Activated naive CD4-positive, alpha-beta T cell treated with anti-CD3 and anti-CD28 coated beads, Interleukin-2, amount 10 ng/mL, durations not matched to agents 7 days and 5 days (primary cell): ENCODE measurements around the gene CBFB.

Source experiments
- CTCF ChIA-PET: fragments of 350-600 bp; sonication (Branson Sonifier 250); formaldehyde crosslinking; loops from one replicate; lab custom pipeline; 2021; ENCODE audit warnings: antibody characterized with exemption; lab: Charles Lee
- DNase-seq: peaks from one replicate; pipeline ENCODE4 v3.0.0-alpha.2; 2020
- H3K27ac Mint-ChIP-seq: one replicate; pipeline ENCODE4 v1.8.0; 2021; ENCODE audit warnings: mild to moderate bottlenecking, moderate library complexity, mixed read lengths
- H3K27me3 Mint-ChIP-seq: one replicate; pipeline ENCODE4 v1.8.0; 2021; ENCODE audit warnings: mild to moderate bottlenecking, mixed read lengths
- H3K36me3 Mint-ChIP-seq: one replicate; pipeline ENCODE4 v1.8.0; 2021; ENCODE audit warnings: mixed read lengths
- H3K4me1 Mint-ChIP-seq: one replicate; pipeline ENCODE4 v1.8.0; 2021; ENCODE audit warnings: mixed read lengths
- H3K4me3 Mint-ChIP-seq: one replicate; pipeline ENCODE4 v1.8.0; 2021; ENCODE audit warnings: mild to moderate bottlenecking, moderate library complexity, mixed read lengths
- H3K9me3 Mint-ChIP-seq: one replicate; pipeline ENCODE4 v1.8.0; 2021; ENCODE audit warnings: mixed read lengths

The CBFB gene

GRCh38 chr16:67009158-67009557, 19.8 kb upstream of the CBFB start:
- no peak overlapping the region for H3K4me3 Mint-ChIP-seq
- no peak for DNase-seq
- peaks cover 48% of the 10 kb centered on the region for H3K36me3 Mint-ChIP-seq
- peak overlapping the region; percentile 73 for H3K27ac Mint-ChIP-seq
- CTCF ChIA-PET = no interaction called here
- no peaks in the 10 kb centered on the region for H3K9me3 Mint-ChIP-seq
- H3K27me3 Mint-ChIP-seq = peaks cover 4% of the 10 kb centered on the region
- H3K4me1 Mint-ChIP-seq = peaks cover 42% of the 10 kb centered on the region

- Mint-ChIP-seq H3K9me3 (no peaks in the 10 kb centered on the region), H3K4me3 (peak overlapping the region; percentile 27), H3K4me1 (peaks cover 61% of the 10 kb centered on the region), H3K27ac (peak overlapping the region; percentile 43), H3K27me3 (peaks cover 4% of the 10 kb centered on the region), H3K36me3 (peaks cover 39% of the 10 kb centered on the region)
- CTCF ChIA-PET = interaction anchor here (0.9 to 5.6 kb wide), 3 partner anchors 35 to 144 kb away, joined by 3 to 65 read pairs (median 6); no protein-coding TSS in a partner anchor
- no peak for DNase-seq
Observed at GRCh38 chr16:67011274-67011673, 17.7 kb upstream of the CBFB start.

GRCh38 chr16:67013233-67013822, 15.6 kb upstream of the CBFB start:
- no peak for DNase-seq
- Mint-ChIP-seq H3K27ac (peak overlapping the region; percentile 86), H3K27me3 (peaks cover 4% of the 10 kb centered on the region), H3K4me1 (peaks cover 73% of the 10 kb centered on the region), H3K36me3 (peaks cover 29% of the 10 kb centered on the region), H3K4me3 (peak overlapping the region; percentile 89), H3K9me3 (no peaks in the 10 kb centered on the region)
- CTCF ChIA-PET = interaction anchor here (0.8 to 10.6 kb wide), 14 partner anchors 28 to 234 kb away, joined by 3 to 163 read pairs (median 5); partner anchors contain the start of genes CES3, FBXL8, FHOD1 and TRADD

GRCh38 chr16:67013823-67014633, 14.9 kb upstream of the CBFB start:
- Mint-ChIP-seq H3K4me3 (peak overlapping the region; percentile 91), H3K27ac (peak overlapping the region; percentile 94), H3K27me3 (peaks cover 4% of the 10 kb centered on the region), H3K9me3 (no peaks in the 10 kb centered on the region), H3K36me3 (peaks cover 23% of the 10 kb centered on the region), H3K4me1 (peaks cover 67% of the 10 kb centered on the region)
- peak; percentile 92 for DNase-seq
- CTCF ChIA-PET = interaction anchor here (0.8 to 10.6 kb wide), 14 partner anchors 28 to 234 kb away, joined by 3 to 163 read pairs (median 5); partner anchors contain the start of genes CES3, FBXL8, FHOD1 and TRADD

- peaks cover 60% of the 10 kb centered on the region for H3K4me1 Mint-ChIP-seq
- CTCF ChIA-PET = interaction anchor here (1.0 to 10.6 kb wide), 7 partner anchors 31 to 171 kb away, joined by 3 to 163 read pairs (median 7); partner anchors contain the start of genes CES3, FBXL8 and TRADD
- DNase-seq = no peak
Observed at GRCh38 chr16:67014634-67015312, 14.2 kb upstream of the CBFB start.

GRCh38 chr16:67015313-67015731, 13.6 kb upstream of the CBFB start:
- H3K9me3 Mint-ChIP-seq = no peaks in the 10 kb centered on the region
- H3K27ac Mint-ChIP-seq = peak overlapping the region; percentile 94
- H3K36me3 Mint-ChIP-seq = peaks cover 16% of the 10 kb centered on the region
- peaks cover 58% of the 10 kb centered on the region for H3K4me1 Mint-ChIP-seq
- DNase-seq = no peak
- CTCF ChIA-PET = interaction anchor here (0.9 to 10.6 kb wide), 9 partner anchors 30 to 170 kb away, joined by 3 to 163 read pairs (median 7); partner anchors contain the start of genes CES3, FBXL8 and TRADD
- H3K27me3 Mint-ChIP-seq = peaks cover 9% of the 10 kb centered on the region
- H3K4me3 Mint-ChIP-seq = peak overlapping the region; percentile 91

More at GRCh38 chr16:67014634-67015312, 14.2 kb upstream of the CBFB start:
- no peaks in the 10 kb centered on the region for H3K9me3 Mint-ChIP-seq
- peaks cover 9% of the 10 kb centered on the region for H3K27me3 Mint-ChIP-seq
- peak overlapping the region; percentile 91 for H3K4me3 Mint-ChIP-seq
- H3K36me3 Mint-ChIP-seq = peaks cover 17% of the 10 kb centered on the region
- peak overlapping the region; percentile 94 for H3K27ac Mint-ChIP-seq

- H3K4me1 Mint-ChIP-seq = peaks cover 53% of the 10 kb centered on the region
- peaks cover 16% of the 10 kb centered on the region for H3K27me3 Mint-ChIP-seq
- no peak for DNase-seq
- peak overlapping the region; percentile 12 for H3K27ac Mint-ChIP-seq
- H3K36me3 Mint-ChIP-seq = peaks cover 8% of the 10 kb centered on the region
- H3K4me3 Mint-ChIP-seq = no peak overlapping the region
- H3K9me3 Mint-ChIP-seq = no peaks in the 10 kb centered on the region
- CTCF ChIA-PET = interaction anchor here (0.9 to 10.6 kb wide), 10 partner anchors 12 to 170 kb away, joined by 3 to 163 read pairs (median 24); partner anchors contain the start of genes CBFB, FBXL8 and TRADD
Observed at GRCh38 chr16:67016143-67016542, 12.8 kb upstream of the CBFB start.

GRCh38 chr16:67016681-67017420, 12.1 kb upstream of the CBFB start:
- Mint-ChIP-seq H3K4me3 (no peak overlapping the region), H3K9me3 (no peaks in the 10 kb centered on the region), H3K4me1 (peaks cover 49% of the 10 kb centered on the region), H3K27ac (no peak overlapping the region), H3K36me3 (peaks cover 6% of the 10 kb centered on the region), H3K27me3 (peaks cover 20% of the 10 kb centered on the region)
- CTCF ChIA-PET = interaction anchor here (1.0 to 10.6 kb wide), 26 partner anchors 12 to 172 kb away, joined by 3 to 163 read pairs (median 6); partner anchors contain the start of genes CBFB, EXOC3L1, FBXL8 and NOL3
- DNase-seq = no peak

- H3K4me3 Mint-ChIP-seq = no peak overlapping the region
- CTCF ChIA-PET = interaction anchor here (0.9 to 10.6 kb wide), 35 partner anchors 11 to 231 kb away, joined by 3 to 163 read pairs (median 6); partner anchors contain the start of genes B3GNT9, CBFB, EXOC3L1 and FBXL8
- H3K36me3 Mint-ChIP-seq = peaks cover 6% of the 10 kb centered on the region
- H3K27me3 Mint-ChIP-seq = peaks cover 20% of the 10 kb centered on the region
- H3K27ac Mint-ChIP-seq = peak overlapping the region; percentile 44
- no peaks in the 10 kb centered on the region for H3K9me3 Mint-ChIP-seq
- DNase-seq = no peak
- peaks cover 46% of the 10 kb centered on the region for H3K4me1 Mint-ChIP-seq
Observed at GRCh38 chr16:67017421-67017750, 11.6 kb upstream of the CBFB start.

GRCh38 chr16:67017810-67018488, 11.0 kb upstream of the CBFB start:
- H3K27me3 Mint-ChIP-seq = peaks cover 20% of the 10 kb centered on the region
- H3K27ac Mint-ChIP-seq = peak overlapping the region; percentile 64
- peaks cover 50% of the 10 kb centered on the region for H3K4me1 Mint-ChIP-seq
- DNase-seq = peak; percentile 94
- H3K4me3 Mint-ChIP-seq = no peak overlapping the region
- H3K36me3 Mint-ChIP-seq = peaks cover 6% of the 10 kb centered on the region
- H3K9me3 Mint-ChIP-seq = no peaks in the 10 kb centered on the region
- CTCF ChIA-PET = interaction anchor here (0.5 to 10.6 kb wide), 44 partner anchors 11 to 472 kb away, joined by 3 to 163 read pairs (median 4); partner anchors contain the start of genes B3GNT9, CBFB, CES4A and EXOC3L1

- DNase-seq = no peak
- Mint-ChIP-seq H3K4me3 (no peak overlapping the region), H3K36me3 (no peaks in the 10 kb centered on the region), H3K4me1 (peaks cover 50% of the 10 kb centered on the region), H3K9me3 (no peaks in the 10 kb centered on the region), H3K27me3 (peaks cover 16% of the 10 kb centered on the region), H3K27ac (no peak overlapping the region)
- CTCF ChIA-PET = interaction anchor here (1.0 to 10.6 kb wide), 9 partner anchors 9 to 167 kb away, joined by 3 to 163 read pairs (median 18); partner anchors contain the start of genes CBFB, FBXL8 and TRADD
Observed at GRCh38 chr16:67019171-67019570, 9.8 kb upstream of the CBFB start.

- no peak overlapping the region for H3K27ac Mint-ChIP-seq
- DNase-seq = no peak
- CTCF ChIA-PET = interaction anchor here (10.6 kb wide), 1 partner anchor 136 kb away, joined by 163 read pairs; the partner anchor contains the start of genes FBXL8 and TRADD
- H3K27me3 Mint-ChIP-seq = peaks cover 16% of the 10 kb centered on the region
- no peaks in the 10 kb centered on the region for H3K9me3 Mint-ChIP-seq
- no peaks in the 10 kb centered on the region for H3K36me3 Mint-ChIP-seq
- no peak overlapping the region for H3K4me3 Mint-ChIP-seq
- H3K4me1 Mint-ChIP-seq = peaks cover 44% of the 10 kb centered on the region
Observed at GRCh38 chr16:67021321-67021720, 7.6 kb upstream of the CBFB start.
